Brain microvascular endothelial cell (primary cell): ENCODE results near the gene PSORS1C2.
"Not testable (repeated sequence)": the region's sequence is repeated elsewhere in the genome, so short reads cannot be mapped to it uniquely, and the experiment has no call there.

Source experiments
- DNase-seq: peaks from one replicate; pipeline ENCODE4 v3.0.0-alpha.2; 2020
- H3K27ac ChIP-seq: fragments of 250-450 bp; sonication (Bioruptor Pico); 2 replicates; pipeline ENCODE4 v1.5.1; 2020; ENCODE audit warnings: mild to moderate bottlenecking, moderate library complexity
- H3K27me3 ChIP-seq: fragments of 250-450 bp; sonication (Bioruptor Pico); replicated peaks from 2 replicates; pipeline ENCODE4 v1.5.1; 2020; ENCODE audit warnings: mild to moderate bottlenecking
- H3K36me3 ChIP-seq: fragments of 250-450 bp; sonication (Bioruptor Pico); replicated peaks from 2 replicates; pipeline ENCODE4 v1.5.1; 2020; ENCODE audit warnings: mild to moderate bottlenecking
- H3K4me3 ChIP-seq: 2 replicates; pipeline ENCODE4 v1.5.1; 2011; ENCODE audit warnings: low read depth, mild to moderate bottlenecking, control low read depth, low read length, moderate library complexity
- in situ Hi-C: cut with HindIII; loops from 2 replicates; pipeline ENCODE4 v1.10.0; 2017; ENCODE audit warnings: low sequenced_read_pairs, low pct_ligation_motif_present
- TF ChIP-seq, protein P1 (sequence below): IDR thresholded peaks from 2 replicates; pipeline ENCODE4 v1.5.1; 2011; ENCODE audit warnings: low read depth, mild to moderate bottlenecking, moderate library complexity, low read length, control low read depth, inconsistent platforms; ENCODE audit errors: missing control alignments

PSORS1C2 gene

GRCh38 chr6:31138982-31139381 lies at the start of gene PSORS1C2:
TSS of gene PSORS1C2 (minus strand) at chr6:31139066. CDS start at chr6:31139026, 40 bp downstream.
- TF ChIP-seq, protein P1, sequence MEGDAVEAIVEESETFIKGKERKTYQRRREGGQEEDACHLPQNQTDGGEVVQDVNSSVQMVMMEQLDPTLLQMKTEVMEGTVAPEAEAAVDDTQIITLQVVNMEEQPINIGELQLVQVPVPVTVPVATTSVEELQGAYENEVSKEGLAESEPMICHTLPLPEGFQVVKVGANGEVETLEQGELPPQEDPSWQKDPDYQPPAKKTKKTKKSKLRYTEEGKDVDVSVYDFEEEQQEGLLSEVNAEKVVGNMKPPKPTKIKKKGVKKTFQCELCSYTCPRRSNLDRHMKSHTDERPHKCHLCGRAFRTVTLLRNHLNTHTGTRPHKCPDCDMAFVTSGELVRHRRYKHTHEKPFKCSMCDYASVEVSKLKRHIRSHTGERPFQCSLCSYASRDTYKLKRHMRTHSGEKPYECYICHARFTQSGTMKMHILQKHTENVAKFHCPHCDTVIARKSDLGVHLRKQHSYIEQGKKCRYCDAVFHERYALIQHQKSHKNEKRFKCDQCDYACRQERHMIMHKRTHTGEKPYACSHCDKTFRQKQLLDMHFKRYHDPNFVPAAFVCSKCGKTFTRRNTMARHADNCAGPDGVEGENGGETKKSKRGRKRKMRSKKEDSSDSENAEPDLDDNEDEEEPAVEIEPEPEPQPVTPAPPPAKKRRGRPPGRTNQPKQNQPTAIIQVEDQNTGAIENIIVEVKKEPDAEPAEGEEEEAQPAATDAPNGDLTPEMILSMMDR, result no peak
- DNase-seq, result no peak
- no peaks in the 10 kb centered on the region for H3K27me3 ChIP-seq
- in situ Hi-C loops, result no loop called here
- no peaks in the 10 kb centered on the region for H3K36me3 ChIP-seq
- no peak within 1 kb of the TSS for H3K4me3 ChIP-seq
- H3K27ac ChIP-seq, result no peak within 1 kb of the TSS

GRCh38 chr6:31187780-31188194 lies 48.9 kb upstream of the PSORS1C2 start:
- no peaks in the 10 kb centered on the region for H3K27me3 ChIP-seq
- no peak for DNase-seq
- in situ Hi-C loops, result no loop called here
- no peaks in the 10 kb centered on the region for H3K36me3 ChIP-seq
- H3K4me3 ChIP-seq, result no peak overlapping the region
- TF ChIP-seq, protein P1, result no peak
- no peak overlapping the region for H3K27ac ChIP-seq

- Histone ChIP-seq H3K27me3 (no peaks in the 10 kb centered on the region), H3K27ac (no peak overlapping the region), H3K4me3 (no peak overlapping the region), H3K36me3 (no peaks in the 10 kb centered on the region)
- no peak for DNase-seq
- in situ Hi-C loops, result no loop called here
- TF ChIP-seq, protein P1, result no peak
Observed at GRCh38 chr6:31186052-31186734, 47.3 kb upstream of the PSORS1C2 start.

- H3K27ac ChIP-seq, DNase-seq, H3K36me3 ChIP-seq, H3K4me3 ChIP-seq, in situ Hi-C loops, H3K27me3 ChIP-seq: not testable (repeated sequence)
Observed at GRCh38 chr6:31185695-31186051, 46.8 kb upstream of the PSORS1C2 start.

GRCh38 chr6:31183859-31184258 lies 45.0 kb upstream of the PSORS1C2 start:
- H3K4me3 ChIP-seq, H3K27ac ChIP-seq, in situ Hi-C loops, H3K36me3 ChIP-seq, H3K27me3 ChIP-seq, DNase-seq: not testable (repeated sequence)

GRCh38 chr6:31183287-31183686 lies 44.4 kb upstream of the PSORS1C2 start:
- H3K27ac ChIP-seq, in situ Hi-C loops, DNase-seq, H3K27me3 ChIP-seq, H3K4me3 ChIP-seq, H3K36me3 ChIP-seq: not testable (repeated sequence)

DNA sequence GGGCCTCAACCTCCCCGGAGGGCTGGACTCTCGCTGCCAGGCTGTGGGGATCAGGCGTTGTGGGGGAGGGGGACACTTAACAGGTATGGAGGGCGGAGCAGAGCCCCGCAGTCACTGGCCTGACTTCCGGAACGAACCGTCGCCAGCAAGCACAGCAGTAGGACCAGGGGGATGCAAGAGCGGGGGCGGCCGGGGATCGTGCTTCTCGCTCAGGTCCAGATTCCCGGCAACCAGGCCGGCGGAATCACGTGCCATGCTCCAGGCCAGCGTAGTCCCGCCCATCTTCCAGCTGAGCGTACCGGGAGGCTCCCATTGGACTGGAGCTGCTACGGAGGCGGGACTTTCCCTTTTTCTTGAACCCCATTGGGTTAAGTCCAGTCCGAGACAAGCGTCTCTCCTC lies 41.6 kb upstream of the PSORS1C2 start:
- H3K27me3 ChIP-seq, result no peaks in the 10 kb centered on the region
- DNase-seq, result peak; percentile 28

More for the DNA sequence above, 41.6 kb upstream of the PSORS1C2 start:
- no peak overlapping the region for H3K27ac ChIP-seq
- in situ Hi-C loops, result no loop called here
- TF ChIP-seq, protein P1, result no peak
- H3K36me3 ChIP-seq, result no peaks in the 10 kb centered on the region
- H3K4me3 ChIP-seq, result peak overlapping the region; percentile 44
